NCI-H1105 treated with DMSO at 0.1 percent for 48 hours (cell line): ENCODE data around the gene RABGGTA.

Experiments
- DNase-seq: peaks from one replicate; lab custom pipeline; 2025; lab: John Stamatoyannopoulos, UW

Gene RABGGTA, protein sequence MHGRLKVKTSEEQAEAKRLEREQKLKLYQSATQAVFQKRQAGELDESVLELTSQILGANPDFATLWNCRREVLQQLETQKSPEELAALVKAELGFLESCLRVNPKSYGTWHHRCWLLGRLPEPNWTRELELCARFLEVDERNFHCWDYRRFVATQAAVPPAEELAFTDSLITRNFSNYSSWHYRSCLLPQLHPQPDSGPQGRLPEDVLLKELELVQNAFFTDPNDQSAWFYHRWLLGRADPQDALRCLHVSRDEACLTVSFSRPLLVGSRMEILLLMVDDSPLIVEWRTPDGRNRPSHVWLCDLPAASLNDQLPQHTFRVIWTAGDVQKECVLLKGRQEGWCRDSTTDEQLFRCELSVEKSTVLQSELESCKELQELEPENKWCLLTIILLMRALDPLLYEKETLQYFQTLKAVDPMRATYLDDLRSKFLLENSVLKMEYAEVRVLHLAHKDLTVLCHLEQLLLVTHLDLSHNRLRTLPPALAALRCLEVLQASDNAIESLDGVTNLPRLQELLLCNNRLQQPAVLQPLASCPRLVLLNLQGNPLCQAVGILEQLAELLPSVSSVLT

DNA sequence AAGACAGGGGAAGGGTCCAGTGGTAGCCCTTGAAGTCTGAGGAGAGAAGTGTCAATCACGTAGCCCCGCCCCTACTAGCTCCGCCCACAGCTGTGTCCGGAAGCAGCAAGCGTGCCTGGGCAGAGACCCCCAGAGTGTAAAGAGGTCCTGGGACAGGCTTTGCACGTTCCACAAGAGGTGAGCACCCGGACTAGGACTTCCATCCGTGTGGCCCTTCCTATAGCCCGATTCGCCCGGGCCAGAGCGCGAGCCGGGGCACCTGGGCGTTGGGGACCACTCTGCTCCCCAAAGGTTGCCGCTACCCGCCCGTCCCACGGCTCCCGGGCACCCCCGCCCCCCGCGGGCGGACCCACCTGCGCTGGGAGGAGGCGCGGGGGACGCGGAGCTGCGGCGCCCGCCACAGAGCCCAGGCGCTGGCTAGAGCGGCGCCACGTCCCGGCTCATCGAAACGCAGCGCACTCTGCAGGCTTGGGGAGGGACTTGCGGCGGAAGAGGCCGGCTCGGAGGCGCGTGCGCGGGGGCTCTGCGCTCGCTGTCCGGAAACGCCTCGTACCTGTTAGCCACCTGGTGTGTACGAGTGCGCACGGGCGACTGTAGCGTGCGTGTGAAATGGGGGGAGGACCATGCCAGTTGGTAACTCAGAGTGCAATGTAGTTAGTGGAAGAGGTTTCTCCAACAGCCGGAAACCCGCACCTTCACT lies at the start of gene RABGGTA:
RABGGTA (minus strand) TSS at position 464 of the 700 bp plus-strand sequence. CDS start 482 bp downstream, outside the sequence.
- DNase-seq, result peak; percentile 93

DNA sequence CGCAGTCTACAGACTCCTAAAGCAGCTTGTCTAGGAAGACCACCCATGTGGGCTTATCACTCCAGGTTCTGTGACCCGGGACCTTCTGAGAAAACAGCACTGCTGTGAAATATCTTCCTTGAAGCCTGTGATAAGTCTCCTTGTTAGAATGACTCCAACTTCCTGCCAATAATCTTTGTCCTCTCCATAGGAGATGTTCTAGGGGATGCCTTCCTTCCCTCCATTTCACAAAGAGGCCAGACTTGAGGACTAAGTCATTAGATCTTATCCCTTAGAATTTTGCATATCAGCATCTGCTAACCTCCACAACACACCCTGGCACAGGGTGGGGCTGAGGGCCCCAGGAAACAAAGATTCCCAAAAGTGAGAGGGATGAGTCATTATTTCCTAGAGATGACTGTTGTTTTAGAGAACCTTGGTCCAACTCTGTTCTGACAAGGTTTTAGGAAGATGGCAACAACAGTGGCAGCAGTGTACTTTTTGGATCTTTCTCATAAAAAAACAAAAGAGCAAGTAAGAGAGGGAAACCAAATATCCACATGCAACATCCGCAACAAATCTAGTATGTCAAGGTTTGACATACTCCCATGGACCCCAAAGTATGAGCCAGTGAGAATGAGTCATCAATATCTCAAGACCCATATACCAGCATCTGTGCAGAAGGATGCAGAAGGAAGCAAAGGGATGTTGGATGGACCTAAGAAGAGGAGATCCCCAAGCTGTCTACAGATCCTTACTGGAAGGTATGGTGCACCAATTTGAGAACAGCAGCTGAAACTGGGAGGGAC lies 45.9 kb upstream of the RABGGTA start:
- DNase-seq, result no peak

DNA sequence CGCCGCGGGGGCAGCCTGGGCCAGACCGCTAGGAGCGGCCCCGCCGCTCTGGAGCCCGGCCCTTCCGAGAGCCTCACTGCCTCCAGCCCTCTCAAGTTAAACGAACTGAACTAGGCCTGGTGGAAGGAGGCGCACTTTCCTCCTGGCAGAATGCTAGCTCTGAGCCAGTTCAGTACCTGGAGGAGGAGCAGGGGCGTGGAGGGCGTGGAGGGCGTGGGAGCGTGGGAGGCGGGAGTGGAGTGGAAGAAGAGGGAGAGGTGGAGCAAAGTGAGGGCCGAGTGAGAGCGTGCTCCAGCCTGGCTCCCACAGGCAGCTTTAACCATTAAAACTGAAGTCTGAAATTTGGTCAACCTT lies 45.2 kb upstream of the RABGGTA start:
- DNase-seq, result peak; percentile 33

DNA sequence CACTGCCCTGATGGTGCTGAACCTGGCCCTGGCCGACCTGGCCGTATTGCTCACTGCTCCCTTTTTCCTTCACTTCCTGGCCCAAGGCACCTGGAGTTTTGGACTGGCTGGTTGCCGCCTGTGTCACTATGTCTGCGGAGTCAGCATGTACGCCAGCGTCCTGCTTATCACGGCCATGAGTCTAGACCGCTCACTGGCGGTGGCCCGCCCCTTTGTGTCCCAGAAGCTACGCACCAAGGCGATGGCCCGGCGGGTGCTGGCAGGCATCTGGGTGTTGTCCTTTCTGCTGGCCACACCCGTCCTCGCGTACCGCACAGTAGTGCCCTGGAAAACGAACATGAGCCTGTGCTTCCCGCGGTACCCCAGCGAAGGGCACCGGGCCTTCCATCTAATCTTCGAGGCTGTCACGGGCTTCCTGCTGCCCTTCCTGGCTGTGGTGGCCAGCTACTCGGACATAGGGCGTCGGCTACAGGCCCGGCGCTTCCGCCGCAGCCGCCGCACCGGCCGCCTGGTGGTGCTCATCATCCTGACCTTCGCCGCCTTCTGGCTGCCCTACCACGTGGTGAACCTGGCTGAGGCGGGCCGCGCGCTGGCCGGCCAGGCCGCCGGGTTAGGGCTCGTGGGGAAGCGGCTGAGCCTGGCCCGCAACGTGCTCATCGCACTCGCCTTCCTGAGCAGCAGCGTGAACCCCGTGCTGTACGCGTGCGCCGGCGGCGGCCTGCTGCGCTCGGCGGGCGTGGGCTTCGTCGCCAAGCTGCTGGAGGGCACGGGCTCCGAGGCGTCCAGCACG lies 44.6 kb upstream of the RABGGTA start:
- peak; percentile 47 for DNase-seq

GRCh38 chr14:24315243-24315806 lies 43.9 kb upstream of the RABGGTA start:
- DNase-seq, result no peak

- no peak for DNase-seq
Measured at GRCh38 chr14:24314377-24315193, 43.2 kb upstream of the RABGGTA start.

- no peak for DNase-seq
Measured at GRCh38 chr14:24313913-24314312, 42.5 kb upstream of the RABGGTA start.

- DNase-seq, result no peak
Measured at GRCh38 chr14:24312736-24313507, 41.5 kb upstream of the RABGGTA start.

DNA sequence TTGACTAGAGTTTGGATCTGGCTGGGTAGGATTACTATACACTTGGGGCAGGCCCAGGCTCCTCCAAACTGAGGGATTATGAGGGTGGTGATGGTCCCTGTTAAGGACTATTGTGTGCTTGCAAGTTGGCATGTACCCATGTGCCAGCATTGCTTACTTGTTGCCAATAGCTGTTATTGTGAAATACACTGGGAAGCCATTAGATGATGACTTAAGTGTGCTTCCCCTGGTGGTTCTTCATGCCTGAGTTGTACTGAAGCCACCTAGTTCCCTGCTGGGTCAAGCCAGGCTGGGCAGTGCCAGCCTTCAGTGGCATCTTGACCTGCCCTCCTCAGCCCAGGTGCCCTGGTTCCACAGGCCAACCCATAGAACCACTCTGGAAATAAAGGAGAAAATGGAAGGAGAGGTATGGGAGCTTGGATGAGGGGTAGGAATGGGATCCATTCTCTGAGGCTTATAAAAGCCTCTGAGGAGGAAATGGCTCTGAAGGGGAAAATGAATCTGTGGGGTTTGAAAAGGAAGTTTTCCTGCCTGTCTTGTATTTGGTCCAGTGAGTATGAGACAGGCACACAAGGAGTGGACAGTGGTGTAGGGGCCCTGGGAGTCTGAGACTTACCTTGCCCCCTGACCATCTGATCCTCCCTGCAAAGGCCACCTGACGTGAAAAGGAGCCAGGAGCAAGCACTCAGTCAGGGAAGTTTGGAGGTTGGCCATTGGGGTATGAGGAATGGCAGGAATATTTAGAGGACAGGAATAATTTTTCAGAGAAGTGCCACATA lies 40.6 kb upstream of the RABGGTA start:
- DNase-seq, result no peak

- no peak for DNase-seq
Measured at GRCh38 chr14:24310646-24311604, 39.5 kb upstream of the RABGGTA start, which contains the start of gene LTB4R. Gene LTB4R, plus strand, starts transcription at chr14:24311502. Its CDS starts 4,150 bp downstream, at chr14:24315652.

GRCh38 chr14:24310265-24310645 lies 38.9 kb upstream of the RABGGTA start:
- no peak for DNase-seq

GRCh38 chr14:24309538-24310264 lies 38.3 kb upstream of the RABGGTA start, which contains the start of gene LTB4R2:
Gene LTB4R2, plus strand, starts transcription at chr14:24310140. Its CDS starts 525 bp downstream, at chr14:24310665.
- DNase-seq, result no peak

GRCh38 chr14:24308342-24309124 lies 37.1 kb upstream of the RABGGTA start:
- DNase-seq, result no peak

GRCh38 chr14:24307575-24308341 lies 36.4 kb upstream of the RABGGTA start, which contains the start of gene CIDEB:
Gene CIDEB, minus strand, starts transcription at chr14:24307977. Its CDS starts 119 bp downstream, at chr14:24307858.
- DNase-seq, result peak; percentile 38

DNA sequence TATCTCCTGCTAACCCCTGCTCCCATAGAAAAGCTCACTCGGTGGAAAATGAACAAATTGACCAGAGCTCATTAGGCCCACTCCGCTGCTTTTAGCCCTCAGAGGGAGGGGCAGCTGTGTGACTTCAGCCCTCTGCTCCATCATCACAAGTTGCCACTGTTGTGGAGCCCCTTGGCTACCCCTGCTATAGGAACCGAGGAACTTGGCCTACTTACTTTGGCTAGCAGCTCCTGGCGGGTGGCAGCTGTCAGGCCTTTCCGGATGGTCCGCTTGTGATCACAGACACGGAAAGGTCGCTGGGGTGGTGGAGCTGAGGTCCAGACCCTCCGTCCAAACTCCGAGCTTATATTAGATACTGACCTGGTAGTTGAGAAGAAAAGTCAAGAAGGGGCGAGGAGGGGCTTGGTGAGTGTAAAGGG lies 35.8 kb upstream of the RABGGTA start:
- no peak for DNase-seq
